Choroid plexus epithelial cell (primary cell): ENCODE results near the gene SLC6A3.

Experiments used
- DNase-seq: peaks from one replicate; pipeline ENCODE4 v3.0.0-alpha.2; 2010; ENCODE audit warnings: low read depth
- H3K4me3 ChIP-seq: 2 replicates; pipeline ENCODE4 v1.5.1; 2011; ENCODE audit warnings: low read depth, mild to moderate bottlenecking, control low read depth, low read length, moderate library complexity
- TF ChIP-seq, protein P1 (sequence below): conservative IDR thresholded peaks from 2 replicates; pipeline ENCODE4 v1.5.1; 2011; ENCODE audit warnings: low read depth, mild to moderate bottlenecking, control low read depth, inconsistent platforms, low read length, moderate library complexity

Gene SLC6A3

GRCh38 chr5:1418921-1419280, 26.3 kb downstream of the SLC6A3 start:
- no peak for DNase-seq
- H3K4me3 ChIP-seq, result no peak overlapping the region
- TF ChIP-seq, protein P1, sequence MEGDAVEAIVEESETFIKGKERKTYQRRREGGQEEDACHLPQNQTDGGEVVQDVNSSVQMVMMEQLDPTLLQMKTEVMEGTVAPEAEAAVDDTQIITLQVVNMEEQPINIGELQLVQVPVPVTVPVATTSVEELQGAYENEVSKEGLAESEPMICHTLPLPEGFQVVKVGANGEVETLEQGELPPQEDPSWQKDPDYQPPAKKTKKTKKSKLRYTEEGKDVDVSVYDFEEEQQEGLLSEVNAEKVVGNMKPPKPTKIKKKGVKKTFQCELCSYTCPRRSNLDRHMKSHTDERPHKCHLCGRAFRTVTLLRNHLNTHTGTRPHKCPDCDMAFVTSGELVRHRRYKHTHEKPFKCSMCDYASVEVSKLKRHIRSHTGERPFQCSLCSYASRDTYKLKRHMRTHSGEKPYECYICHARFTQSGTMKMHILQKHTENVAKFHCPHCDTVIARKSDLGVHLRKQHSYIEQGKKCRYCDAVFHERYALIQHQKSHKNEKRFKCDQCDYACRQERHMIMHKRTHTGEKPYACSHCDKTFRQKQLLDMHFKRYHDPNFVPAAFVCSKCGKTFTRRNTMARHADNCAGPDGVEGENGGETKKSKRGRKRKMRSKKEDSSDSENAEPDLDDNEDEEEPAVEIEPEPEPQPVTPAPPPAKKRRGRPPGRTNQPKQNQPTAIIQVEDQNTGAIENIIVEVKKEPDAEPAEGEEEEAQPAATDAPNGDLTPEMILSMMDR, result no peak

GRCh38 chr5:1418238-1418920, 26.9 kb downstream of the SLC6A3 start:
- TF ChIP-seq, protein P1, result no peak
- no peak overlapping the region for H3K4me3 ChIP-seq
- DNase-seq, result no peak

- TF ChIP-seq, protein P1, result no peak
- no peak for DNase-seq
- H3K4me3 ChIP-seq, result no peak overlapping the region
Observed at GRCh38 chr5:1417586-1418225, 27.5 kb downstream of the SLC6A3 start.

GRCh38 chr5:1416856-1417469, 28.3 kb downstream of the SLC6A3 start:
- TF ChIP-seq, protein P1, result no peak
- no peak overlapping the region for H3K4me3 ChIP-seq
- DNase-seq, result no peak

DNA sequence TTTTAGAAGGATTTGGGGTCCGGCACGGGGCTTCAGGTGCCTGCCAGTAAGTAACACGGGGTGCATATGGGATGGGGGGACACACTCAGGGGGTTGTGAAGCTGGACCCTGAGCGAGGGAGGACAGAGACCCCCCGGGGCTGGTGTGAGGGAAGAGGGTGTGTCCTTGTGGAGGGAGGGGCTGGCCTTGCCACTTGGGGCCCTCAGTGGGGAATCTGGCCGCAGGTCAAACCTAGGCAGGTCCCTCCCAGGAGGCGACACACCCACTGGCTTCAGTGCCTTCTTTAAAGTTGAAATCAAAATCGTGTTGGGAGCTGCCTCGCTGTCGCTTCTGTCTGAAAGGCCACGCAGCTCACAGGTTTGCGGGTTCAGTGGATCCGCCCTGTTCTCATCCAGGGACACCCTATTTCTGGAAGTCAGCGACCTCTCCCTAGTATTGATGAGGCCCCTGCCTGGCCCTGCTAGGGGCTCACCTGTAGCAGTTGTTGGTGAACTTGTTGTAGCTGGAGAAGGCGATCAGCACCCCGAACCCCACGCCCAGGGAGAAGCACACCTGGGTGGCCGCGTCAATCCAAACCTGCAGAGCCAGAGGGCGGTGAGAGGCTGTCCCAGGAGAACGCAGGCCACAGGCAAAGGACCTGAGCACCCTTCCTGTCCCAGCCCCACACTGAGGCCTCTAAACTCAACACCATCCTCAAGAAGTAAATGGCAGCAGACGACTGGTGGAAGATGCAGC, 29.4 kb downstream of the SLC6A3 start:
- TF ChIP-seq, protein P1, result no peak
- DNase-seq, result no peak
- H3K4me3 ChIP-seq, result no peak overlapping the region

DNA sequence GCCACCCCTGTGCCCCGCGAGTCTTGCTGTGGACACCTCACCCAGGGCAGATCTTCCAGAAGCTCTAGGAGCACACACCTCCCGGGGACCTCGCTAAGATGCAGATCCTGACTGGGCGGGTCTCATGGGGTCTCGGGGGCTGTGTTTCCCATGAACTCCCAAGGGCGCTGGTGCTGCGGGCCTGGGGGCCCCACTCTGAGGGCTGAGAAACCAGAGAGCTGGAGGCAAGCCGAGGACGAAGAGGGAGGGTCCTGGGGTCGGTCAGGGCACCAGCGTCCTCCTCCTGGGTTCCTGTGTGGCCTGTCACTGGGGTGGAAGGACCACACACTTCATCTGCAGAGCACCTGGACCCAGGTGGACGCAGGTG, 30.2 kb downstream of the SLC6A3 start:
- no peak overlapping the region for H3K4me3 ChIP-seq
- DNase-seq, result no peak
- TF ChIP-seq, protein P1, result no peak
